ENCODE data around the gene HAO2. TPM values are rescaled to one million over a fixed set of nuclear protein-coding genes. Genes with fewer than 3 reads are reported as not detected.

Gene HAO2
- total and polyA plus RNA-seq, 4 donors = not detected

DNA sequence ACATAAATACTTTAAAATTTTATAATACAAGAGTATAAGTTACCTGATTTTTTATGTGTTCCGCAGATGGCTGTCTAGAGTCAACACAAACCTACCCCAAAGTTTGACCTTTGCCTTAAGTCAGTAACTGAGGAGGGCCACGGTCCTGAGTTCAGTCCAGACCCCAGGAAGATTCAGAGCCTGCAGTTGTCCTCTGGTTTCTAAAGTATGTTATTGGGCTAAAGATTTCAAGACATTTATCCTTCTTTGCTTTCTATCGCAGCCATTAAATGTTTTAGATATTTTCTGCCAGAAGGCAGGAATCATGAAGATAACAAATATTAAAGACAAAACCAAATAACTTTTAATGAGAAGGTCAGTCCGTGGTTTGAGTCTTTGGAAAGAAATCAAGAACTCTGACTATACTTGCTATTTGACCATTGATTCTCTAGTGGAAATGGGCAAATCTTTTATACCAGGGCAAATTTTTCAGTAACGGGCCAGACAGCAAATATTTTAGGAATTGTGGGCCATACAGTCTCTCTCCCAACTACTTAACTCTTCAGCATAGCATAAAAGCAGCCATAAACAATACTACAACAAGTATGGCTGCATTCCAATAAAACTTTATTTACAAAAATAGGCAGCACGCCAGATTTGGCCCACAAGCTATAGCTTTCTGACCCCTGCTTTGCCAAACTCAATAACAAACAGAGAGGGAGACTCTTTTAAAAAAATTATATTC lies 38.0 kb upstream of the HAO2 start:
- no peaks in the 10 kb centered on the region for H3K27me3 ChIP-seq (ENCODE audit: control insufficient read depth in 3 of 3, insufficient read depth in 3 of 3, low read length in 2 of 3)
- DNase-seq (no peak), ATAC-seq (ENCODE audit: insufficient read depth, low FRiP score) (no peak)
- TF ChIP-seq CTCF (IDR thresholded peaks at IDR 0.05; ENCODE audit: control extremely low read depth, extremely low read depth) = no peak
- peaks cover 0 to 2% (median 0%) of the 10 kb centered on the region in 4 donors for H3K9me3 ChIP-seq (ENCODE audit: control insufficient read depth in 4 of 4, insufficient read depth in 3 of 4, low read length in 3 of 4)
- H3K27ac ChIP-seq (ENCODE audit: low read depth in 1 of 2, low read length in 1 of 2) = no peak overlapping the region
- WGBS, 2 donors = 75 to 86% methylated on average over 6 of the region's 6 CpGs
- H3K4me1 ChIP-seq (ENCODE audit: control insufficient read depth in 5 of 5, insufficient read depth in 5 of 5, low read length in 5 of 5) = peaks cover 0 to 14% (median 0%) of the 10 kb centered on the region in 5 donors
- no peaks in the 10 kb centered on the region for H3K36me3 ChIP-seq (ENCODE audit: control insufficient read depth in 4 of 4, insufficient read depth in 4 of 4, low read length in 4 of 4)
- H3K9ac ChIP-seq (ENCODE audit: insufficient read depth in 1 of 2, low read length in 2 of 2) = no peak overlapping the region
- no peak overlapping the region for H3K4me3 ChIP-seq

GRCh38 chr1:119331190-119331515 lies 37.4 kb upstream of the HAO2 start:
- H3K9me3 ChIP-seq (ENCODE audit: control insufficient read depth in 4 of 4, insufficient read depth in 3 of 4, low read length in 3 of 4) = peaks cover 0 to 2% (median 0%) of the 10 kb centered on the region in 4 donors
- TF ChIP-seq CTCF (IDR thresholded peaks at IDR 0.05; ENCODE audit: control extremely low read depth, extremely low read depth) = no peak
- no peaks in the 10 kb centered on the region for H3K36me3 ChIP-seq (ENCODE audit: control insufficient read depth in 4 of 4, insufficient read depth in 4 of 4, low read length in 4 of 4)
- no peak for DNase-seq
- H3K4me3 ChIP-seq = no peak overlapping the region
- peaks cover 0 to 14% (median 0%) of the 10 kb centered on the region in 5 donors for H3K4me1 ChIP-seq (ENCODE audit: control insufficient read depth in 5 of 5, insufficient read depth in 5 of 5, low read length in 5 of 5)
- no peak overlapping the region for H3K9ac ChIP-seq (ENCODE audit: insufficient read depth in 1 of 2, low read length in 2 of 2)
- H3K27ac ChIP-seq (ENCODE audit: low read depth in 1 of 2, low read length in 1 of 2) = no peak overlapping the region
- ATAC-seq (ENCODE audit: insufficient read depth, low FRiP score) = no peak
- WGBS, 2 donors = 79 to 84% methylated on average over 6 of the region's 6 CpGs
- H3K27me3 ChIP-seq (ENCODE audit: control insufficient read depth in 3 of 3, insufficient read depth in 3 of 3, low read length in 2 of 3) = no peaks in the 10 kb centered on the region

- WGBS, 2 donors = 86 to 92% methylated on average over 1 of the region's 1 CpG
These were observed 36.7 kb upstream of the HAO2 start for GRCh38 chr1:119331915-119332314.

More at GRCh38 chr1:119331915-119332314, 36.7 kb upstream of the HAO2 start:
- H3K9me3 ChIP-seq (ENCODE audit: control insufficient read depth in 4 of 4, insufficient read depth in 3 of 4, low read length in 3 of 4) = peaks cover 0 to 2% (median 0%) of the 10 kb centered on the region in 4 donors
- no peak overlapping the region for H3K27ac ChIP-seq (ENCODE audit: low read depth in 1 of 2, low read length in 1 of 2)
- DNase-seq = no peak
- no peak for ATAC-seq (ENCODE audit: insufficient read depth, low FRiP score)
- H3K36me3 ChIP-seq (ENCODE audit: control insufficient read depth in 4 of 4, insufficient read depth in 4 of 4, low read length in 4 of 4) = no peaks in the 10 kb centered on the region
- TF ChIP-seq CTCF (IDR thresholded peaks at IDR 0.05; ENCODE audit: control extremely low read depth, extremely low read depth) = no peak
- H3K9ac ChIP-seq (ENCODE audit: insufficient read depth in 1 of 2, low read length in 2 of 2) = no peak overlapping the region
- H3K4me3 ChIP-seq = no peak overlapping the region
- no peaks in the 10 kb centered on the region for H3K27me3 ChIP-seq (ENCODE audit: control insufficient read depth in 3 of 3, insufficient read depth in 3 of 3, low read length in 2 of 3)
- H3K4me1 ChIP-seq (ENCODE audit: control insufficient read depth in 5 of 5, insufficient read depth in 5 of 5, low read length in 5 of 5) = peaks cover 0 to 11% (median 0%) of the 10 kb centered on the region in 5 donors
